ENCODE results near the gene NQO2.
"Not testable (repeated sequence)": the region's sequence is repeated elsewhere in the genome, so short reads cannot be mapped to it uniquely, and the experiment has no call there.

Gene NQO2

DNA sequence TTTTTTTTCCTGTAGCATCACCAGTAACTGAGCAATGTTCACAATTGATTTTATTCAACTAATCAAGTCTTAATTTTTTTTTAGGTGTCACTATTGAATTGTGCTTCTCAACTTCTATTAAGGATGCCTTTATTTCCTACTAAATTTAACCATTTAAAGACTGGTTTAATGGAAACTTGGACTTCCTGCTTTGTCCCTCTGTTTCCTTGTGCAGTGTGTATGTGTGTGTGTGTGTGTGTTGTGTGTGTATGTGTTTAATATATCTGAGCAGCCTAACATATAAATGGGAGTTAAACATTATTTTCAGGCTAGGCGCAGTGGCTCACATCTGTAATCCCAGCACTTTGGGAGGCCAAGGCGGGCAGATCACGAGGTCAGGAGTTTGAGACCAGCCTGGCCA, 30.1 kb upstream of the NQO2 start:
- no peak overlapping the region for H3K4me3 ChIP-seq (ENCODE audit: low read depth in 1 of 5, low read length in 5 of 5)
- H3K36me3 ChIP-seq (ENCODE audit: control insufficient read depth in 5 of 5, insufficient read depth in 5 of 5, low read length in 5 of 5): no peaks in the 10 kb centered on the region
- H3K4me1 ChIP-seq (ENCODE audit: control insufficient read depth in 5 of 5, insufficient read depth in 5 of 5, low read length in 5 of 5): peaks cover 4 to 25% (median 23%) of the 10 kb centered on the region in 5 donors
- peak overlapping the region; percentile 90 for H3K27ac ChIP-seq (ENCODE audit: low read depth, low read length)
- H3K27me3 ChIP-seq (ENCODE audit: control insufficient read depth in 5 of 5, insufficient read depth in 4 of 5, low read length in 5 of 5): no peaks in the 10 kb centered on the region
- H3K9ac ChIP-seq (ENCODE audit: low read length in 5 of 5): no peak overlapping the region
- H3K9me3 ChIP-seq (ENCODE audit: control insufficient read depth in 5 of 5, low read length in 5 of 5): no peaks in the 10 kb centered on the region

GRCh38 chr6:2970034-2970685, 29.5 kb upstream of the NQO2 start:
- Histone ChIP-seq H3K4me3 (ENCODE audit: low read depth in 1 of 5, low read length in 5 of 5) (peak overlapping the region; percentile 5 to 77 (median 72)), H3K4me1 (ENCODE audit: control insufficient read depth in 5 of 5, insufficient read depth in 5 of 5, low read length in 5 of 5) (peaks cover 4 to 25% (median 23%) of the 10 kb centered on the region in 5 donors), H3K36me3 (ENCODE audit: control insufficient read depth in 5 of 5, insufficient read depth in 5 of 5, low read length in 5 of 5) (no peaks in the 10 kb centered on the region), H3K9ac (ENCODE audit: low read length in 5 of 5) (peak overlapping the region; percentile 58 to 90 (median 81)), H3K9me3 (ENCODE audit: control insufficient read depth in 5 of 5, low read length in 5 of 5) (no peaks in the 10 kb centered on the region), H3K27ac (ENCODE audit: low read depth, low read length) (peak overlapping the region; percentile 90), H3K27me3 (ENCODE audit: control insufficient read depth in 5 of 5, insufficient read depth in 4 of 5, low read length in 5 of 5) (no peaks in the 10 kb centered on the region)

DNA sequence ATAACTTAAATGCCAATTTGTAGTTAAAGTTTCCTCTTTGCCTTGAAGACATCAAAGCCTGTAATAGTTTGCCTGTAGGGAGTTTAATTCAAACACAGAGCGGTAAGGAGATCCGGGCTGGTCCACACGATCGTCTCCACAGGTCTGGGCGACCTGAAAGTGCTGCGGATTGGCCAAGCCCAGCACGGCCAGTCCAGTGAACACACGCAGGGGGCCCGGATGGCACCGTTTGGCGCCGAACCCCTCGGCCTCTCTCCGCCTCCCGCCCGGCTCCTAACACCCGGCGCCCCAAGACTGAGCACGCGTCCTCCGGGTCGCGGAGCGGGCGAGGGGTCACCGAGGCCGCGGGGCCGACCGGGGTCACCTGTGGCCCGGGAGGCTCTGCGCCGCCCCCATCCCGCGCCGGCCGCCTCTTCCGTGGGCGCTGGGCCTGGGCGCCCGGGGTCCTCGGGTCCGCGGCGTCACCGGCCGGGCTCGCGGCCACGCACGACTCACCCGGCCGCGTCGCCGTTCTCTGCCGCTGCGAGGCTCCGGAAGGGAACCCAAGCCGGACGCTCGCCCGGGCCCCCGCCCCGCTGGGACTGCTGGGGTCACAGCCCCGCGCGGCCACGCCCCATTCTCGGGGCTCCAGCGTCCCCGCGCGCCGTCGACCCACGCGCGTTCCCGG, 28.8 kb upstream of the NQO2 start:
- H3K9ac ChIP-seq (ENCODE audit: low read length in 5 of 5): peak overlapping the region; percentile 58 to 90 (median 81)
- H3K9me3 ChIP-seq (ENCODE audit: control insufficient read depth in 5 of 5, low read length in 5 of 5): no peaks in the 10 kb centered on the region
- peak overlapping the region; percentile 52 to 77 (median 72) for H3K4me3 ChIP-seq (ENCODE audit: low read depth in 1 of 5, low read length in 5 of 5)
- H3K36me3 ChIP-seq (ENCODE audit: control insufficient read depth in 5 of 5, insufficient read depth in 5 of 5, low read length in 5 of 5): no peaks in the 10 kb centered on the region
- H3K27me3 ChIP-seq (ENCODE audit: control insufficient read depth in 5 of 5, insufficient read depth in 4 of 5, low read length in 5 of 5): no peaks in the 10 kb centered on the region
- peak overlapping the region; percentile 90 for H3K27ac ChIP-seq (ENCODE audit: low read depth, low read length)
- H3K4me1 ChIP-seq (ENCODE audit: control insufficient read depth in 5 of 5, insufficient read depth in 5 of 5, low read length in 5 of 5): peaks cover 4 to 25% (median 23%) of the 10 kb centered on the region in 5 donors

- Histone ChIP-seq H3K27me3 (ENCODE audit: control insufficient read depth in 5 of 5, insufficient read depth in 4 of 5, low read length in 5 of 5) (no peaks in the 10 kb centered on the region), H3K9me3 (ENCODE audit: control insufficient read depth in 5 of 5, low read length in 5 of 5) (no peaks in the 10 kb centered on the region), H3K4me1 (ENCODE audit: control insufficient read depth in 5 of 5, insufficient read depth in 5 of 5, low read length in 5 of 5) (peaks cover 4 to 25% (median 22%) of the 10 kb centered on the region in 5 donors), H3K4me3 (ENCODE audit: low read depth in 1 of 5, low read length in 5 of 5) (peak within 1 kb of the TSS; percentile 64 to 77 (median 72)), H3K9ac (ENCODE audit: low read length in 5 of 5) (peak within 1 kb of the TSS; percentile 79 to 90 (median 82)), H3K27ac (ENCODE audit: low read depth, low read length) (peak within 1 kb of the TSS; percentile 90), H3K36me3 (ENCODE audit: control insufficient read depth in 5 of 5, insufficient read depth in 5 of 5, low read length in 5 of 5) (no peaks in the 10 kb centered on the region)
Measured at GRCh38 chr6:2971420-2972218, 28.1 kb upstream of the NQO2 start, which contains the start of gene SERPINB6. Gene SERPINB6, minus strand, starts transcription at chr6:2971567. Its CDS starts 12,235 bp downstream, at chr6:2959332.

- not testable (repeated sequence) for H3K36me3 ChIP-seq (ENCODE audit: control insufficient read depth in 5 of 5, insufficient read depth in 5 of 5, low read length in 5 of 5); H3K27me3 ChIP-seq (ENCODE audit: control insufficient read depth in 5 of 5, insufficient read depth in 4 of 5, low read length in 5 of 5); H3K9me3 ChIP-seq (ENCODE audit: control insufficient read depth in 5 of 5, low read length in 5 of 5)
- H3K4me3 ChIP-seq (ENCODE audit: low read depth in 1 of 5, low read length in 5 of 5): peak overlapping the region; percentile 64 to 77 (median 72)
- H3K4me1 ChIP-seq (ENCODE audit: control insufficient read depth in 5 of 5, insufficient read depth in 5 of 5, low read length in 5 of 5): peaks cover 4 to 25% (median 22%) of the 10 kb centered on the region in 5 donors
- peak overlapping the region; percentile 90 for H3K27ac ChIP-seq (ENCODE audit: low read depth, low read length)
- peak overlapping the region in 4 of 5 donors; percentile 79 to 88 (median 82) for H3K9ac ChIP-seq (ENCODE audit: low read length in 5 of 5)
Measured at GRCh38 chr6:2972219-2972487, 27.5 kb upstream of the NQO2 start.

- not testable (repeated sequence) for H3K27ac ChIP-seq (ENCODE audit: low read depth, low read length); H3K4me3 ChIP-seq (ENCODE audit: low read depth in 1 of 5, low read length in 5 of 5); H3K27me3 ChIP-seq (ENCODE audit: control insufficient read depth in 5 of 5, insufficient read depth in 4 of 5, low read length in 5 of 5); H3K9ac ChIP-seq (ENCODE audit: low read length in 5 of 5); H3K36me3 ChIP-seq (ENCODE audit: control insufficient read depth in 5 of 5, insufficient read depth in 5 of 5, low read length in 5 of 5); H3K9me3 ChIP-seq (ENCODE audit: control insufficient read depth in 5 of 5, low read length in 5 of 5)
- H3K4me1 ChIP-seq (ENCODE audit: control insufficient read depth in 5 of 5, insufficient read depth in 5 of 5, low read length in 5 of 5): peaks cover 4 to 25% (median 22%) of the 10 kb centered on the region in 5 donors
Measured at GRCh38 chr6:2972685-2973084, 27.0 kb upstream of the NQO2 start.

DNA sequence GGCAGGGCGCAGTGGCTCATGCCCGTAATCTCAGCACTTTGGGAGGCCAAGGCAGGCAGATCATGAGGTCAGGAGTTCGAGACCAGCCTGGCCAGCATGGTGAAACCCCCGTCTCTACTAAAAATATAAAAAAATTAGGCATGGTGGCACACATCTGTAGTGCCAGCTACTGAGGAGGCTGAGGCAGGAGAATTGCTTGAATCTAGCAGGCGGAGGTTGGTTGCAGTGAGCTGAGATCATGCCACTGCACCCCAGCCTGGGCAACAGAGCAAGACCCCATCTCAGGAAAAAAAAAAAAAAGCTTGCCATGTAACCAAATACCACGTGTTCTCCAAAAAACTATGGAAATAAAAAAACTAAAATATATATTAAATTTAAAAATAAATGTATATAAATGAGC, 26.5 kb upstream of the NQO2 start:
- H3K27me3 ChIP-seq (ENCODE audit: control insufficient read depth in 5 of 5, insufficient read depth in 4 of 5, low read length in 5 of 5); H3K9me3 ChIP-seq (ENCODE audit: control insufficient read depth in 5 of 5, low read length in 5 of 5); H3K4me3 ChIP-seq (ENCODE audit: low read depth in 1 of 5, low read length in 5 of 5); H3K27ac ChIP-seq (ENCODE audit: low read depth, low read length); H3K9ac ChIP-seq (ENCODE audit: low read length in 5 of 5); H3K36me3 ChIP-seq (ENCODE audit: control insufficient read depth in 5 of 5, insufficient read depth in 5 of 5, low read length in 5 of 5): not testable (repeated sequence)
- peaks cover 4 to 25% (median 22%) of the 10 kb centered on the region in 5 donors for H3K4me1 ChIP-seq (ENCODE audit: control insufficient read depth in 5 of 5, insufficient read depth in 5 of 5, low read length in 5 of 5)

GRCh38 chr6:2973676-2974075, 26.0 kb upstream of the NQO2 start:
- H3K4me3 ChIP-seq (ENCODE audit: low read depth in 1 of 5, low read length in 5 of 5): no peak overlapping the region
- H3K27me3 ChIP-seq (ENCODE audit: control insufficient read depth in 5 of 5, insufficient read depth in 4 of 5, low read length in 5 of 5): no peaks in the 10 kb centered on the region
- peaks cover 4 to 25% (median 22%) of the 10 kb centered on the region in 5 donors for H3K4me1 ChIP-seq (ENCODE audit: control insufficient read depth in 5 of 5, insufficient read depth in 5 of 5, low read length in 5 of 5)
- H3K27ac ChIP-seq (ENCODE audit: low read depth, low read length): no peak overlapping the region
- no peaks in the 10 kb centered on the region for H3K36me3 ChIP-seq (ENCODE audit: control insufficient read depth in 5 of 5, insufficient read depth in 5 of 5, low read length in 5 of 5)
- no peaks in the 10 kb centered on the region for H3K9me3 ChIP-seq (ENCODE audit: control insufficient read depth in 5 of 5, low read length in 5 of 5)
- no peak overlapping the region for H3K9ac ChIP-seq (ENCODE audit: low read length in 5 of 5)

GRCh38 chr6:2976060-2976459, 23.6 kb upstream of the NQO2 start:
- Histone ChIP-seq H3K9ac (ENCODE audit: low read length in 5 of 5) (no peak overlapping the region), H3K27ac (ENCODE audit: low read depth, low read length) (no peak overlapping the region), H3K36me3 (ENCODE audit: control insufficient read depth in 5 of 5, insufficient read depth in 5 of 5, low read length in 5 of 5) (no peaks in the 10 kb centered on the region), H3K4me1 (ENCODE audit: control insufficient read depth in 5 of 5, insufficient read depth in 5 of 5, low read length in 5 of 5) (peaks cover 0 to 22% (median 12%) of the 10 kb centered on the region in 5 donors), H3K9me3 (ENCODE audit: control insufficient read depth in 5 of 5, low read length in 5 of 5) (no peaks in the 10 kb centered on the region), H3K4me3 (ENCODE audit: low read depth in 1 of 5, low read length in 5 of 5) (no peak overlapping the region), H3K27me3 (ENCODE audit: control insufficient read depth in 5 of 5, insufficient read depth in 4 of 5, low read length in 5 of 5) (no peaks in the 10 kb centered on the region)

- Histone ChIP-seq H3K27ac (ENCODE audit: low read depth, low read length) (no peak overlapping the region), H3K9me3 (ENCODE audit: control insufficient read depth in 5 of 5, low read length in 5 of 5) (no peaks in the 10 kb centered on the region), H3K4me1 (ENCODE audit: control insufficient read depth in 5 of 5, insufficient read depth in 5 of 5, low read length in 5 of 5) (peaks cover 3 to 27% (median 16%) of the 10 kb centered on the region in 5 donors), H3K36me3 (ENCODE audit: control insufficient read depth in 5 of 5, insufficient read depth in 5 of 5, low read length in 5 of 5) (no peaks in the 10 kb centered on the region), H3K27me3 (ENCODE audit: control insufficient read depth in 5 of 5, insufficient read depth in 4 of 5, low read length in 5 of 5) (peaks cover 0 to 2% (median 0%) of the 10 kb centered on the region in 5 donors), H3K4me3 (ENCODE audit: low read depth in 1 of 5, low read length in 5 of 5) (no peak overlapping the region), H3K9ac (ENCODE audit: low read length in 5 of 5) (no peak overlapping the region)
Measured at GRCh38 chr6:2976571-2977085, 23.1 kb upstream of the NQO2 start.
